Uterus (tissue), 2 donors: Measurements from ENCODE around the gene LLCFC1.

Experiments used
- POLR2A ChIP-seq, 2 donors: fragments of 450-650 bp; IDR thresholded peaks; one replicate each; pipeline ENCODE4 v1.6.1; 2016; ENCODE audit warnings: antibody characterized with exemption in 2 of 2, mild to moderate bottlenecking in 1 of 2, moderate library complexity in 1 of 2
- TF ChIP-seq, protein P1 (sequence below), 4 experiments: fragments of 200-600 bp in 2 of 4; fragments of 450-650 bp in 2 of 4; sonication (generic) in 2 of 4; IDR thresholded peaks; one replicate each; pipeline ENCODE4 v1.5.1; 2016 to 2019; ENCODE audit warnings: antibody characterized with exemption in 4 of 4, mild to moderate bottlenecking in 2 of 4, moderate library complexity in 1 of 4

DNA sequence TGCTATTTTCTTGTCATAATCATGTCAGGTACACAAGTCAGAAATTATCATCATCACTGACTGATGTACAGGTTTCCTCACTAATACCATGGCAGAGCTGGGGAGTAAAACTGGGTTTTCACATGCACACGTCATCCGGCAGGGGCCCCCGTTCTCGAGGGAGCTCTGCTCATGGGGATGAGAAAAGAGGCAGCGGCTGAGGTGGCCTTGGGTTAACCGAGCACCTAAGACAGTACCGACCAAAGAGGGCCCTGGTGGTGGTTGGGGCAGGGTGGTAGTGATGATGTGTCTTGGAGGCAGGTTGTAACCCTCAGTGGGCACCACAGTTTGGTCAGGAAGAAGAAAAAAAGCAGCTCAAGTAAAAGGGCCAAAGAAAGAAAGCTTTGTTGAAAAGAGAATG is 41.6 kb upstream of the LLCFC1 start:
- TF ChIP-seq, protein P1, sequence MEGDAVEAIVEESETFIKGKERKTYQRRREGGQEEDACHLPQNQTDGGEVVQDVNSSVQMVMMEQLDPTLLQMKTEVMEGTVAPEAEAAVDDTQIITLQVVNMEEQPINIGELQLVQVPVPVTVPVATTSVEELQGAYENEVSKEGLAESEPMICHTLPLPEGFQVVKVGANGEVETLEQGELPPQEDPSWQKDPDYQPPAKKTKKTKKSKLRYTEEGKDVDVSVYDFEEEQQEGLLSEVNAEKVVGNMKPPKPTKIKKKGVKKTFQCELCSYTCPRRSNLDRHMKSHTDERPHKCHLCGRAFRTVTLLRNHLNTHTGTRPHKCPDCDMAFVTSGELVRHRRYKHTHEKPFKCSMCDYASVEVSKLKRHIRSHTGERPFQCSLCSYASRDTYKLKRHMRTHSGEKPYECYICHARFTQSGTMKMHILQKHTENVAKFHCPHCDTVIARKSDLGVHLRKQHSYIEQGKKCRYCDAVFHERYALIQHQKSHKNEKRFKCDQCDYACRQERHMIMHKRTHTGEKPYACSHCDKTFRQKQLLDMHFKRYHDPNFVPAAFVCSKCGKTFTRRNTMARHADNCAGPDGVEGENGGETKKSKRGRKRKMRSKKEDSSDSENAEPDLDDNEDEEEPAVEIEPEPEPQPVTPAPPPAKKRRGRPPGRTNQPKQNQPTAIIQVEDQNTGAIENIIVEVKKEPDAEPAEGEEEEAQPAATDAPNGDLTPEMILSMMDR (IDR thresholded peaks at IDR 0.05): no peak
- no peak for TF ChIP-seq POLR2A (IDR thresholded peaks at IDR 0.05)
